GM11168 (cell line): Measurements from ENCODE around the gene GOLGA8Q.
"Not testable (repeated sequence)": the region's sequence is repeated elsewhere in the genome, so short reads cannot be mapped to it uniquely, and the experiment has no call there.

Source experiments
- in situ Hi-C: fragments of 300-500 bp; cut with MboI; formaldehyde crosslinking; loops from one replicate; pipeline ENCODE4 v1.12.0; 2022; ENCODE audit warnings: low sequenced_read_pairs; ENCODE audit not compliant: unreplicated experiment

Gene GOLGA8Q, protein sequence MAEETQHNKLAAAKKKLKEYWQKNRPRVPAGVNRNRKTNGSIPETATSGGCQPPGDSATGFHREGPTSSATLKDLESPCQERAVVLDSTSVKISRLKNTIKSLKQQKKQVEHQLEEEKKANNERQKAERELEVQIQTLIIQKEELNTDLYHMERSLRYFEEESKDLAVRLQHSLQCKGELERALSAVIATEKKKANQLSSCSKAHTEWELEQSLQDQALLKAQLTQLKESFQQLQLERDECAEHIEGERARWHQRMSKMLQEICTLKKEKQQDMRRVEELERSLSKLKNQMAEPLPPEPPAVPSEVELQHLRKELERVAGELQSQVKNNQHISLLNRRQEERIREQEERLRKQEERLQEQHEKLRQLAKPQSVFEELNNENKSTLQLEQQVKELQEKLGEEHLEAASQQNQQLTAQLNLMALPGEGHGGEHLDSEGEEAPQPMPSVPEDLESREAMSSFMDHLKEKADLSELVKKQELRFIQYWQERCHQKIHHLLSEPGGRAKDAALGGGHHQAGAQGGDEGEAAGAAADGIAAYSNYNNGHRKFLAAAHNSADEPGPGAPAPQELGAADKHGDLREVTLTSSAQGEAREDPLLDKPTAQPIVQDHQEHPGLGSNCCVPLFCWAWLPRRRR

DNA sequence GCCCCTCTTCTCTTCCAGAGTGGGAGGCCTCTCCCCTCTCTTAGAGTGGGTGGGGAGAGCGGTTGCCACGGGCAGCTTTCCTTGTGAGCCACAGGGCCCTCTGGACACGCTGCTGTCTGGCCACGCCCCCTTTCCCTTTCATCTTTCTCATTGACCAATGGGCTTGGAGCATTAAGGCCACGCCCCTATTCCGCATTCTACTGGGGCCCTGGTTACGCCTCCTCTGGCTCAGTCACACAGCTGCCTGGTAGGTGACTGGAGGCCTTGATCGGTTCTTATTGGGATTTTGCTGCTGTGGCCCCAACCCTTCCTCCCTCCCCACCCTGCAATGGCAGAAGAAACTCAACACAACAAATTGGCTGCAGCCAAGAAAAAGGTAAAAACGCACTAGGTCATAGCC is at the start of gene GOLGA8Q:
Gene GOLGA8Q, plus strand, starts transcription at position 301 of the 400 bp plus-strand sequence. Its CDS starts 28 bp downstream, at position 329.
- in situ Hi-C loops = not testable (repeated sequence)

DNA sequence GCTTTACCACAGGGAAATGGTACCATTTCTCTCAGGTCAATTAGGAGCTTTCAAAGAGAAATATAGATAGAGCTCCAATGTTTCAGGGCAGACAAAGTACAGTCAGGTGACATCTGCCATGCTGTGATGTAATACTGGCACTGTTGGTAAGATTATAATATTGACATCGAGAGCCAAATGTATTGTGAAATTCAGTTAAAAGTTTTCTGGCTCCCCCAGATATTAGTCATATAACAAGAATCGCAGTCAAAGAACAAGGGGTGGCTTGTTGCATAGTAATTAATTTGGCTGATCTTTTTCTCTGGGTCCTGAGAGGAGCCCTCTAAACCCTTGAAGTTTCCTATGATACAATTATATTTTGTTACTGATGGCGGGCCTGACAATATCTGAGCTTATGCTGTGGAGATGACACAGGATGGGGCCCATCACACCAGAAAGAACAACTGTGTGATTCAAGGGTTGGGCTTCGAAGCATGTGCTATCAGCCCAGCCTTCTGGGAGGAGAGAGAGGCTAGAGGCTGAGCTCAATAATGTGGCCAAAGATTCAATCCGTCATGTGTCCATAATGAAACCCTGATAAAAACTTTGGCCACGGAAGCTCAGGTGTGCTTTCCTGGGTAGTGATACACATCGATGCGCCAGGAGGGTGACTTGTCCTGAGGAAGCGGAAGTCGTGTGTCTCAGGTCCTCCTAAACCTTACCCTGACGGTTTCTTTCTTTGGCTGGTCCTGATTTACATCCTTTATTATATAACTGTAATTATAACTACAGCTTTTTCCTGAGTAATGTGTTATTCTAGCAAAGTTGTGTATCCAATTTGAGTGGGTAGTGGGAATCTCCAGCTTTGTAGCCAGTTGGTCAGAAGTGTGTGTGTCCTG is 48.7 kb upstream of the GOLGA8Q start:
- in situ Hi-C loops = not testable (repeated sequence)

DNA sequence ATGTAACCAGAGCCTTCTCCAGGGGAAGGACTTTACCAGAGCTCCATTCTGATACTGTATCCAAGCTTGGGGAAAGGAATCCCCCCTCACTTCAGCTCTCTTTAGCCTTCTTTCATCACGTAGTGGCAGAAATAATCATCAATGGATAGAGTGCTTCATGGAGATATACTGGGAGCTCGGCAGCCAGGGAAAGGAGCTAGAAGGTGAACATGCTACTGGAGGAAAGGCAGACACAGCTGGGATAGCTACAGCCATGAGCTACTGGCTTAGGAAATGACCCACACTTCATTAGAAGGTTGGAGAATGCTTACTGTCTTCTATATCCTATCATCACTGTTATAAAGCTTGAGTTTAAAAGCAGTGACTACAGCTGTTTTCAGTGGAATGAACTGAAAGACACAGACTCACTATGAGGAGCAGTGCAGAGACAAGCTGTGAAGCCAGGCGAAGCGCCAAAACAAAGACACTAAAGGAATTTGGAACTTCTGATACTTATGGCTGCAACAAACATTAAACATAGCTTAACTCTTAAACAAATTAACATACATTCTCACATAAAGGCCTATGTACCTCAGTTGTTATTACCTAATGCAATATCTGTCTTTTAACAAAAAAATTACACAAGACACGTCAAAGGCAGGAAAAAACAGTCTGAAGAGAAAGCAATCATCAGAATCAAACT is 47.5 kb upstream of the GOLGA8Q start:
- in situ Hi-C loops = not testable (repeated sequence)

DNA sequence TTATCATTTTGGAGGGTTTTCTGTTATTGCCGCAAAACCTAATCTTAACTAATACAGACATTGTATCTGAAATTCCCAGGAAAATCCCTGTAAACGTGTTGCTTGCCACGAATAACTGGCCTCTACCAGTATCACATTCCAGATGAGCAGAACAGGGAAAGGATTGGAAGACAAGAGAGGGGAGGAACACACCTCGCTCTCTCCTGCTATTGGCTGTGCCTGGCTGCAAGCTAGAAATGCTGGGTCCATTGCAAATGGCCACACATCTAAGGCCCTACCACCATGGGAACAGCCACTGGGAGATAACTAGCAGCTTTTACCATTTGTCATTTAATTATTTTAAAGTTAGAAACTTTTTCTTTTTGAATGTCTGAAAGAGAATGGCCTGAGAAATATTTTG is 37.3 kb upstream of the GOLGA8Q start:
- in situ Hi-C loops = not testable (repeated sequence)

DNA sequence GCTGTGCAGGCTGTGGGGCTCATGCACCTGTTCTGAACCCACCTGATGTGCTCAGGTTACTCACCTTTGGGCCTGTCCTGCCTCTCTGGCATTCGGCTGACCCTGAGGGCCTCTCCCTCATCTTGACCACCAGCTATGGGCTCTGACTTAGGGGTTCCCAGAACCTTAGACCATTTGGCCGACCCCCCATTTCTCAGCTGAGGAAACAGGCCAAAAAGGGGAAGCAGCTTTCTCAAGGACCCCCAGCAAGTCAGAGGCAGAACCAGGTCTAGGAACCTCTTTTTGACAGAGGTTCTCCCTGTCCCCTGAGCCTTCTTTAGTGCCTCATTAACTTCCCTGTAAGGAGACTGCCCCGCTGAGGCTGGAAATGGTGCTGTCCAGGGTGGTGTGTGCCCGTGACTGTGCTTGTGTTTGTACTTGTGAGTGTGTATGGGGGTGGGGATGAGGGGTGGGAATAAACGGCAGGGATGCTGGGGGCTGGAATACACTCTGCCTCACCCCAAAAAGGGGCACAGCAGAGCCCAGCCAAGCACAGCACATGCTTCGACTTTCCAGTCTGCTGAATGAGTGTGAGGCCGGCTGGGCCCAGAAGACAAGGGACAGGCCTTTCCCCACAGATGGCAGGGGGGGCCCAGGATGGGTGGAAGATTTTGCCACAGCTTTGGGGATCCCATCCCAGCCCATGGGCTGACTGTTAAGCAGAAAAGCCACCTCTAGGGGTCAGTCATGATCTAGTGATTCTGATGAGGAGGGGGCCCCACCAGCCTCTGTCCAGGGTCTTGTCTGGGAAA is 28.2 kb upstream of the GOLGA8Q start:
- in situ Hi-C loops = not testable (repeated sequence)

DNA sequence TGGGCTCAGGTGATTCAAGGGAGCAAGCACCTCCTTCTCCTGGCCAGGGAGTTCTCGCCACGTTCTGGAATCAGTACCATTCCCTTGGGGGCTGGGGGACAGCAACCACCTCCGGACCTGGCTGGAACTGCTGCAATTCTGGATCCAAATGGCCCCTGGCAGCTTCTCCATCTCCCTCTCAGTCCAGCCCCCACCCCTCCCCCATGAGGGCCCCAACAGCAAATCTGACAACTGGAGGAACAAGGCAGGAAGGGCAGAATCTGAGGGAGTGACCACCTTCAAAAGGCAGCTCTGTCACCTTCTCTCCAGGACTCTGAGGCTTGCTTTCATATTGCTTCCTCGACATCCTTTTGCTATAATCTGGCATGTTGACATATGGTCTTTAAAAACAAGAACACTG is 25.9 kb upstream of the GOLGA8Q start:
- in situ Hi-C loops = not testable (repeated sequence)

DNA sequence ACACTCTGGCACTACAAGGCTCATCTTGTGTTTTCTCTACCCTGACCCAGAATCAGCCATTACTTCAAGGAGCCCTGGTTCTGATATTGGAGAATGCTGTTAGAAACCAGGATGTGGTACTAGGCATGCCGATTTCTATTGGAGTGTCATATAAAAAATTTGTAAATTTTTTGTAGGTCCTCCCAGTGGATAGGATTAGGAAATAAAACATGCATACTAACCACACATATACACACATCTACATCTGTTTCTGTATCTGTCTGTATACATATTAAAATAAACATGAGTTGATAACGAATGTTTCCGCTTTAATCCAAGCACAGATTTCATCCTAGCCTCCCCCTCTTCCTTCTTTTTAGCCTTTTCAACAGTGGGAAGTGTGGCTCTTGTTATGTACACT is 22.8 kb upstream of the GOLGA8Q start:
- in situ Hi-C loops = not testable (repeated sequence)

DNA sequence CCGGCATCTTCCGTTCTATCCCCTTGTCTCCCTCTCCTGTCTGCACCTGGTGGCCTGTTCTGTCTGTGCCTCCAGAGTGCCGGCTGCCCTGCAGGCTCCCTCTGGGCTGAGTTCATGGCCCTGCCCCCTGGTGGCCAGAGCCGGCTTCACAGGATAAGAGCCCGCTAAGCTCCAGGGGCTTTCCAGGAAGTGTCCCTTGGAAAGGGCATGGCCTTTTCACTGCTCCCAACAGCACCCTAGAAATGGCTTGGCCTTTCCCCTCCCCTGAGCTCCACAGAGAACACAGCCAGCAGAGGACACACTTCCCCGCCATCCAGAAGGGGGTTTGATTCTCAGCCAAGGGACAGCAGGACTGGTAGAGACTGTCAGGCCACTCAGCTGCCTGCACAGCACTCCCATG is 15.1 kb downstream of the GOLGA8Q start:
- in situ Hi-C loops = not testable (repeated sequence)

DNA sequence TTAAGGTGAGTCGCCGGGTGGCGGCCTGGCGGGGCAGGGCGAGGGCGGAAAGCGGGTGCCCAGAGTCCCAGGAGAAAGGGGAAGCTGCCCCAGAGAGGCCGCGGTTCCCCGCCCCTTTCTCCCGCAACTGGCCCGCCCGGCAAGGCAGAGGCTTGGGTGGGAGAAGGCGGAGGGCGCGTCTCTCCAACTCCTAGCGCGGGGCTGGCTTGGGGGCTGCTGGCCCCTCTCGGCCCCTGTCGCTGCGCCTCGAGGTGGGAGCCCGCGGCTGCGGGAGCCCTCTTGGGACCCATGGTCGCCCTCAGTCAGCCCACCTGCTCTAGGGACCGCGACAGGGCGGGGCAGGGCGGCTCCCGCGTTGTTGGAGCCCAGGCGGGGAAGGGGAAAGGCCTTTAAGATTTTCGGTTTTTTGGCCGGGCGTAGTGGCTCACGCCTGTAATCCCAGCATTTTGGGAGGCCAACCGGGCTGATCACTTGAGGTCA is 21.2 kb downstream of the GOLGA8Q start:
- in situ Hi-C loops = not testable (repeated sequence)

DNA sequence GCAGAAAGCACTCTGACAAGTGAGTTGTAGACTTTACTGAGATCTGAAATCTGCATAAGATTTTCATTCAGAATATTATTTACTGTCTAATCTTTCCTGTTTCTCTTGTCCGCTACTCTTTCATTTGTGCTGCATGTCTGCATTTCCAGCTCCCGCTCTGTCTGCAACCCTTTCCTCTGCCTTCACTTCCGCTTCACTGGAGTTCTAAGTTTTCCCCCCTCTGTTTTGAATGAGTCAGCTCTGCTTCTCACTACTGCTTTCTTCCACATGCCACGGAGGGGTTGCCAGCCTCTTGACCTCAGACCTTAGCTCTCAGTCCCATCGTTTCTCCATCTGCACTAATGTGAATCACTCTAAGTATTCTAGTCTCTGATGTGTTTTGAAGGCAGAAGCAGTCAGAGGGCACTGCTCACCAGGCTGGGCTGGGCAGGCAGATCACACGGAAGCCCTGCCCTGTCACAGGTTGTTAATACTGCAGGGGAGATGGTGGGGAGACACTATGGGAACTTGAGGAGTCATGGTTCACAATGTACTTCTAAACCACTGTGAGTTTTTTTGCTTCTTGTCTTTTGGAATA is 27.6 kb downstream of the GOLGA8Q start:
- in situ Hi-C loops = not testable (repeated sequence)

DNA sequence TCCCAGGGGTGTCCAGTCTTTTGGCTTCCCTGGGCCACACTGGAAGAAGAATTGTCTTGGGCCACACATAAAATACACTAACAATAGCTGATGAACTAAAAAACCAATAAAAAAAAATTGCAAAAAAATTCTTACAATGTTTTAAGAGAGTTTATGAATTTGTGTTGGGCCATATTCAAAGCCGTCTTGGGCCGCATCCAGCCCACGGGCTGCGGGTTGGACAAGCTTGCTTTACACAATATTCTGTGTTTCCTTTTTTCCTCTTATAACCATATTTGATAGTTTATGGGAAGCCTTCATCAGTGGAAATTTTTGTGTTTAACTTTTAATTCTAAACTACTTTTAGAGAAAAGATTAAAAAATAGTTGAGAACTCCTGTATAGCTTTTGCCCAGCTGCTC is 28.9 kb downstream of the GOLGA8Q start:
- in situ Hi-C loops = not testable (repeated sequence)

DNA sequence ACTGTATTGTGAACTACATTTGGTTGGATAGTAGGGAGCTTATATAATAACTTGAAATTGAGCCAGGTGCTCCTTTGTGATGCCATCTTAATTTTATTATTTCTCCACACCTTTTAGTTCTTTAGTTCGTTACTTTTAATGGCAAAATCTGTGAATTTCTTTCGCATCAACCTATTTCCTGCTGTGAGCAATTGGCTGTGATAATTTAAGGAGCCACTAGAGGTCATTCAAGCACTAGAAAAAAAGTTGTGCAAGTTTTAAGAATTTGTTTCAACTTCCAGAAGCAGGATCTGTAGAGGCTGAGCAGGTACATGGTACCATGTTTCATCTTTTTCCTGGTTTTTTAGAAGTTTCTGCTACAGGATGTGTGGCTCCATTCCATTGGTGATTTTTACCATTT is 47.1 kb downstream of the GOLGA8Q start:
- in situ Hi-C loops = not testable (repeated sequence)

DNA sequence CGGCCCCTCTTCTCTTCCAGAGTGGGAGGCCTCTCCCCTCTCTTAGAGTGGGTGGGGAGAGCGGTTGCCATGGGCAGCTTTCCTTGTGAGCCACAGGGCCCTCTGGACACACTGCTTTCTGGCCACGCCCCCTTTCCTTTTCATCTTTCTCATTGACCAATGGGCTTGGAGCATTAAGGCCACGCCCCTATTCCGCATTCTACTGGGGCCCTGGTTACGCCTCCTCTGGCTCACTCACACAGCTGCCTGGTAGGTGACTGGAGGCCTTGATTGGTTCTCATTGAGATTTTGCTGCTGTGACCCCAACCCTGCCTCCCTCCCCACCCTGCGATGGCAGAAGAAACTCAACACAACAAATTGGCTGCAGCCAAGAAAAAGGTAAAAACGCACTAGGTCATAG is 51.9 kb downstream of the GOLGA8Q start, which contains the start of gene GOLGA8H:
Gene GOLGA8H, plus strand, starts transcription at position 233 of the 400 bp plus-strand sequence. Its CDS starts 98 bp downstream, at position 331.
- in situ Hi-C loops = not testable (repeated sequence)
